Stomach (tissue), 9 donors: ENCODE results near the gene BCL2L2. TPM values are rescaled to one million over a fixed set of nuclear protein-coding genes. Genes with fewer than 3 reads are reported as not detected.

ENCODE experiments used
- DNase-seq, 2 donors: peaks; one replicate each; pipeline versions ENCODE4 v3.0.0 to v3.0.0-alpha.2; 2013 to 2019
- H3K27ac ChIP-seq, 5 donors: fragments of 200-600 bp in 4 of 5; sonication (generic) in 4 of 5; one replicate each; pipeline ENCODE4 v1.5.1; 2013 to 2019; ENCODE audit warnings: mild to moderate bottlenecking in 1 of 5, moderate library complexity in 1 of 5
- H3K27me3 ChIP-seq, 3 donors: fragments of 200-600 bp; sonication (generic); one replicate each; pipeline ENCODE4 v1.5.1; 2017 to 2019; ENCODE audit warnings: mixed run types in 1 of 3
- H3K36me3 ChIP-seq, 4 donors: fragments of 200-600 bp; sonication (generic); 1 replicate in 3 of 4; 2 replicates in 1 of 4; pipeline ENCODE4 v1.5.1; 2016 to 2019
- H3K4me1 ChIP-seq, 4 donors: fragments of 200-600 bp; sonication (generic); one replicate each; pipeline ENCODE4 v1.5.1; 2016 to 2019
- H3K4me3 ChIP-seq, 4 donors: fragments of 200-600 bp; sonication (generic) in 3 of 4; one replicate each; pipeline ENCODE4 v1.5.1; 2016 to 2019; ENCODE audit warnings: mild to moderate bottlenecking in 1 of 4
- H3K9me3 ChIP-seq, 4 donors: fragments of 200-600 bp; sonication (generic); one replicate each; pipeline ENCODE4 v1.5.1; 2016 to 2019
- EP300 ChIP-seq: sonication (generic); formaldehyde crosslinking; IDR thresholded peaks from one replicate; pipeline ENCODE4 v1.6.1; 2017; ENCODE audit warnings: antibody characterized with exemption
- POLR2A ChIP-seq, 4 donors: fragments of 450-650 bp; IDR thresholded peaks; one replicate each; pipeline ENCODE4 v1.6.1; 2016; ENCODE audit warnings: antibody characterized with exemption in 4 of 4, control low read depth in 2 of 4, mild to moderate bottlenecking in 1 of 4, moderate library complexity in 1 of 4
- POLR2AphosphoS5 ChIP-seq, 3 donors: sonication (generic); formaldehyde crosslinking; IDR thresholded peaks; one replicate each; pipeline ENCODE4 v1.6.1; 2016; ENCODE audit warnings: antibody characterized with exemption in 3 of 3
- WGBS, 5 donors: extraction: QIAGEN DNeasy Blood & Tissue Kit in 3 of 5; methylation state at CpG; one replicate each; pipeline versions ENCODE4 v1.1.5 to v1.1.7; 2013 to 2018; 5-methylcytosine and 5-hydroxymethylcytosine counted together
- intact Hi-C: fragments of 100-400 bp; cut with DNase I; formaldehyde crosslinking; loops from one replicate; pipeline ENCODE4 v1.15.1; 2023; ENCODE audit warnings: low total_unique reads
- polyA plus RNA-seq, 3 donors: library from polyadenylated mRNA; stranded (reverse); fragments of 200-250 nt; gene quantifications; one replicate each; pipeline ENCODE4 v1.2.3, GENCODE V29; 2013
- total RNA-seq, 5 donors: library from RNA; depleted of rRNA; stranded (reverse); fragments of >200 nt; gene quantifications; one replicate each; pipeline versions ENCODE4 v1.1.0 to v1.2.3, GENCODE V29; 2014 to 2016
- TF ChIP-seq, protein P1 (sequence below), 7 experiments: fragments of 450-650 bp in 4 of 7; fragments of 200-600 bp in 3 of 7; sonication (generic) in 3 of 7; IDR thresholded peaks; one replicate each; pipeline ENCODE4 v1.5.1; 2016 to 2019; ENCODE audit warnings: antibody characterized with exemption in 7 of 7, control low read depth in 2 of 7, mild to moderate bottlenecking in 1 of 7
- donor health status: healthy with polysubstance abuse.
- donor health status: Bipolar disorder and iron deficiency.
- donor health status: healthy.

Gene BCL2L2
- total and polyA plus RNA-seq, 8 donors, result 14.0 to 84.1 (median 42.2) TPM

DNA sequence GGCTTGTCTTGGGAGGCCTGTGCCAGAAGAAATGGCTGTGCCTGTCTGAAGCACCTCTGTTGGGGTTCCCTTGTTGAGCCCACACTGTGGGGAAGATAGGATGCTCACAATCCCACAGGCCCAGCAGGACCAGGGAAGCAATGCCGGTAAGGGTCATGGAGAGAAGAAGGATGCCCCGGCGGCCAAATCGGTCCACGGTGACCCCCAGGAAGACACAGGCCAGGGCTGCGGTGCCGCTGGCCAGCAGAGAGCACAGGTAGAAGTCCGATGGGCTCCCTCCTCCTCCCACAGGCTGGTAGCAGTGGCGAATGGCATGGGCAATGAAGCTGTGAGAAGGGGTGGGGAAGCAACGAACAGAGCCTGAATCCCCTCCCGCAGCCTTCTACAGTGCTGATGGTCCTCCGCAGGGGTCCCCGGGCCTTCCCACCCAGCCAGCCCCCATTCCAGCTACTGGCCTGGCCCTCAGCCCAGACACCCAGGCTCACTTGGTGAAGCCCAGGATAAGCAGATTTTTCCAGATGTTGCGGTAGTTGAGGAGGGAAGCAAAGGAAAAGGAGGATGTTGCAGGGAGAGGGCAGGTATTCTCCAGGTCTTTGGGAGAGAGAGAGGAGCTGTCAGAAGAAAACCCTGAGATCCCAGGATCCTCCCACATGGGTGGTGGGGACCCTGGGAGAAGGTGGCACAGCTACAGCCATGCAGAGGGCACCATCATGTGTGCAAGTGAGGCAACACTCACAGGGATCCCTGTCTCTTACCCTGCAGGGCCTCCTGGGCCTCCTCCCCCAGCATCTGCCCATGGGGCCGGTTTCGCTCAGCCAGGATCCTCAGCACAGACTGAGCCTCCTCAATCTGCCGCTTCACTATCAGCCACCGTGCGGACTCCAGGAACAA lies 41.0 kb downstream of the BCL2L2 start:
- TF ChIP-seq POLR2A (IDR thresholded peaks at IDR 0.05) (no peak), POLR2AphosphoS5 (IDR thresholded peaks at IDR 0.05) (no peak), EP300 (no peak)
- TF ChIP-seq, protein P1, sequence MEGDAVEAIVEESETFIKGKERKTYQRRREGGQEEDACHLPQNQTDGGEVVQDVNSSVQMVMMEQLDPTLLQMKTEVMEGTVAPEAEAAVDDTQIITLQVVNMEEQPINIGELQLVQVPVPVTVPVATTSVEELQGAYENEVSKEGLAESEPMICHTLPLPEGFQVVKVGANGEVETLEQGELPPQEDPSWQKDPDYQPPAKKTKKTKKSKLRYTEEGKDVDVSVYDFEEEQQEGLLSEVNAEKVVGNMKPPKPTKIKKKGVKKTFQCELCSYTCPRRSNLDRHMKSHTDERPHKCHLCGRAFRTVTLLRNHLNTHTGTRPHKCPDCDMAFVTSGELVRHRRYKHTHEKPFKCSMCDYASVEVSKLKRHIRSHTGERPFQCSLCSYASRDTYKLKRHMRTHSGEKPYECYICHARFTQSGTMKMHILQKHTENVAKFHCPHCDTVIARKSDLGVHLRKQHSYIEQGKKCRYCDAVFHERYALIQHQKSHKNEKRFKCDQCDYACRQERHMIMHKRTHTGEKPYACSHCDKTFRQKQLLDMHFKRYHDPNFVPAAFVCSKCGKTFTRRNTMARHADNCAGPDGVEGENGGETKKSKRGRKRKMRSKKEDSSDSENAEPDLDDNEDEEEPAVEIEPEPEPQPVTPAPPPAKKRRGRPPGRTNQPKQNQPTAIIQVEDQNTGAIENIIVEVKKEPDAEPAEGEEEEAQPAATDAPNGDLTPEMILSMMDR (IDR thresholded peaks at IDR 0.05), result no peak
- H3K27me3 ChIP-seq, result peaks cover 0 to 13% (median 12%) of the 10 kb centered on the region in 3 donors
- intact Hi-C loops, result no loop called here
- H3K9me3 ChIP-seq, result no peaks in the 10 kb centered on the region
- H3K27ac ChIP-seq, result no peak overlapping the region
- H3K36me3 ChIP-seq, result peaks cover 0 to 15% (median 3%) of the 10 kb centered on the region in 4 donors
- no peak overlapping the region for H3K4me3 ChIP-seq
- 92 to 93% (median 92%) methylated on average over 19 of the region's 19 CpGs for WGBS, 5 donors
- no peak for DNase-seq
- peaks cover 9 to 12% (median 12%) of the 10 kb centered on the region in 4 donors for H3K4me1 ChIP-seq

DNA sequence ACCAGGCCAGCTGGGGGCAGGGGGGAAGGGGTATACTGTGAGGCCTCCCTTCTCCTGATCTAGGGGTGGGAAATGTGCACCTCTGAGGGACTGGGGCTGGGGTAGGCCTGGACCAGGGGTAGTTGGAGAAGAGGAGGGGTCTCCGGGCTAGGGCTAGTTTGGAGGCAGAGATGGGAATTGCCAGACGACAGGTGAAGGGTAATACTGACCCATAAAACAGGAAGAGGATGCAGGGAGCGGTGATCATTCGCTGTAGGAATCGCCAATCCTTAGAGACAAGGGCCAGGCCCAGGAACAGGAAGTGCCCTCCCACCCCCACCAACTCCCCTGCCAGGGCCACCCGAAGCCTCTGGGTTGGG lies 41.6 kb downstream of the BCL2L2 start:
- Histone ChIP-seq H3K27ac (no peak overlapping the region), H3K4me1 (peaks cover 9 to 19% (median 17%) of the 10 kb centered on the region in 4 donors), H3K4me3 (no peak overlapping the region), H3K36me3 (peaks cover 0 to 15% (median 3%) of the 10 kb centered on the region in 4 donors), H3K27me3 (peaks cover 0 to 18% (median 18%) of the 10 kb centered on the region in 3 donors), H3K9me3 (no peaks in the 10 kb centered on the region)
- DNase-seq, result no peak
- intact Hi-C loops, result no loop called here
- TF ChIP-seq POLR2A (IDR thresholded peaks at IDR 0.05) (no peak), EP300 (no peak), POLR2AphosphoS5 (IDR thresholded peaks at IDR 0.05) (no peak)
- TF ChIP-seq, protein P1 (IDR thresholded peaks at IDR 0.05), result no peak
- 86 to 93% (median 88%) methylated on average over 6 of the region's 6 CpGs for WGBS, 5 donors

DNA sequence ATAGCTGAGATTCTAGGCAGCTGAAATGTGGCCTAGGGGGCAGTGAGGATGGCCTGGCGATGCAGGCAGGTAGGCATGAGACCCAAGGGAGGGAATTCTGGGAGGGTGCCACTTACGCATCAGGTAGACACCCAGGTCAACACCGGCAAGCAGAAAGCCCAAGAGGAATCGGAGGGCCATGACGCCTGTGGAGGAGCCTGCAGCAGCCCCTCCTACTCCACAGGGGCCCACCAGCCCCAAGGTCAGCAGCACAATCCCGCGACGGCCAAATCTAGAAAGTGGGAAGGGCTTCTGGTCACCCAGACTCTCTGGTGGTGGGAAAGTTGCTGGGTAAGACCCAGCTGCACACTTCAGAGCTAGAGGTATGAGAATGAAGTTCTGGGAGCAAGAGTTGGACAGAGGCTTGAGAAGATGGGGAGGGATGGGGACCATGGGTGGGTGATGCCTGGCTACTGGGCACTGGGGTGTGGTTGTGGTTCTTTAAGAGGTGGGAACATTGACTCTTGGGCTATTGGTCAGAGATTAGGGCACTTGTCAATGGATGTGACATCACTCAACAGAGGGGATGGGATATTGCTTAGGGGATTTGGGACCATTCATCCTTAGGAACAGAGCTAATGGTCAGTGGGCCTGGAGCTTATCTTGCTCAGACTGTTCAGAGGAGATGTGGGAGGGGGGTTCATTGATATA lies 42.7 kb downstream of the BCL2L2 start:
- Histone ChIP-seq H3K4me1 (peaks cover 9 to 21% (median 18%) of the 10 kb centered on the region in 4 donors), H3K4me3 (no peak overlapping the region), H3K27ac (no peak overlapping the region), H3K27me3 (peaks cover 0 to 26% (median 20%) of the 10 kb centered on the region in 3 donors), H3K9me3 (no peaks in the 10 kb centered on the region), H3K36me3 (peaks cover 0 to 15% (median 3%) of the 10 kb centered on the region in 4 donors)
- DNase-seq, result no peak
- WGBS, 5 donors, result 89 to 91% (median 90%) methylated on average over 8 of the region's 8 CpGs
- TF ChIP-seq EP300, result no peak
- TF ChIP-seq, protein P1 (IDR thresholded peaks at IDR 0.05), result no peak
- TF ChIP-seq POLR2A (IDR thresholded peaks at IDR 0.05), result no peak
- TF ChIP-seq POLR2AphosphoS5 (IDR thresholded peaks at IDR 0.05), result no peak
- intact Hi-C loops, result no loop called here

- Histone ChIP-seq H3K27ac (peak overlapping the region; percentile 11 to 72 (median 29)), H3K36me3 (peaks cover 0 to 16% (median 3%) of the 10 kb centered on the region in 4 donors), H3K4me3 (peak overlapping the region; percentile 47 to 71 (median 58)), H3K9me3 (no peaks in the 10 kb centered on the region), H3K4me1 (peaks cover 9 to 21% (median 18%) of the 10 kb centered on the region in 4 donors), H3K27me3 (peaks cover 0 to 29% (median 21%) of the 10 kb centered on the region in 3 donors)
- no peak for TF ChIP-seq POLR2AphosphoS5 (IDR thresholded peaks at IDR 0.05)
- no peak for TF ChIP-seq POLR2A (IDR thresholded peaks at IDR 0.05)
- TF ChIP-seq, protein P1 (IDR thresholded peaks at IDR 0.05), result no peak
- TF ChIP-seq EP300, result no peak
- WGBS, 5 donors, result 9 to 12% (median 10%) methylated on average over 29 to 61 of the region's 61 CpGs
- DNase-seq, result peak in 1 of 2 donors; percentile 67
- intact Hi-C loops, result no loop called here
Measured at GRCh38 chr14:23351681-23352505, 45.3 kb downstream of the BCL2L2 start.
